HG03520 (cell line): ENCODE data around the gene SCNN1A.

Experiments
- ATAC-seq: cut with Tn5 transposase; IDR thresholded peaks from one replicate; pipeline ENCODE4 v1.9.1; 2021; ENCODE audit warnings: mild to moderate bottlenecking, moderate library complexity; ENCODE audit not compliant: unreplicated experiment

SCNN1A gene

GRCh38 chr12:6369916-6370575 is 5.3 kb downstream of the SCNN1A start:
- no peak for ATAC-seq

GRCh38 chr12:6368906-6369525 is 6.3 kb downstream of the SCNN1A start:
- ATAC-seq: no peak

GRCh38 chr12:6367969-6368892 is 7.1 kb downstream of the SCNN1A start:
- no peak for ATAC-seq

- ATAC-seq: peak; percentile 63
Observed at GRCh38 chr12:6367065-6367968, 8.0 kb downstream of the SCNN1A start.

- no peak for ATAC-seq
Observed at GRCh38 chr12:6364044-6364374, 11.4 kb downstream of the SCNN1A start.

DNA sequence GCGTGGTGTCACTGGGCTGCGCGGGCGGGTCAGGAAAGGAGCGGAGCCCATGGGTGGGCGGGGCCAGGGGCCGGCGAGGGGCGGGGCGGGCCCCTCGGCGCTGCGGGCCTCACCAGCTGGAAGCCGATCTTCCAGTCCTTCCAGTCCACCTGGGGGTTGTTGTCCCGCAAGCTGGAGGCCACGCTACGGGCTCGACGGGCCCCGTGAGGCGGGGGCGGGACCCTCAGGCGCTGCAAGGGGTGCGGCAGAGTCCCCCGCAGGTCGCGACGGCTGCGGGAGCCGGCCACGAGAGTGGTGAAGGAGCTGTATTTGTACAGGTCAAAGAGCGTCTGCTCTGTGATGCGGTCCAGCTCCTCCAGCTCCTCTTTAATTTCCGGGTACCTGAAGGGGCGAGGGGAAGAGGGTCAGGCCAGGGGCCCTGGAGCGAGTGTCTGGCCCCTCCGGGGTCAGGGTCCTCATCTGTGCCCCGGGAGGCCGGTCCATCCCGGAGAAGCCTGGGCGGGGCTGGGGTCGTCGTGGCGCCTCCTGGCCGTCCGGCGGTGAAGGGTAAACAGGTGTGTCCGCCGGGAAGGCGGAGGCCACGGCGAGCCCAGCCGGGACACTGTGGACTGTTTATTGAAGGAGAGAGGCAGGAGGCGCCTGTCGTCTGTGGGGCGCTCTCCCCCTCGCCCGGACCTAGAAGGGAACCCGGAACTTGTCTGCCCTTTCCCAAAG is 11.9 kb downstream of the SCNN1A start:
- no peak for ATAC-seq

GRCh38 chr12:6363010-6363329 is 12.4 kb downstream of the SCNN1A start:
- ATAC-seq: no peak

- no peak for ATAC-seq
Observed at GRCh38 chr12:6362403-6362802, 13.0 kb downstream of the SCNN1A start.

GRCh38 chr12:6361834-6362233 is 13.5 kb downstream of the SCNN1A start:
- no peak for ATAC-seq

GRCh38 chr12:6360578-6361490 is 14.5 kb downstream of the SCNN1A start:
- ATAC-seq: no peak

- ATAC-seq: no peak
Observed at GRCh38 chr12:6360080-6360571, 15.2 kb downstream of the SCNN1A start.

GRCh38 chr12:6358881-6359280 is 16.5 kb downstream of the SCNN1A start:
- no peak for ATAC-seq

DNA sequence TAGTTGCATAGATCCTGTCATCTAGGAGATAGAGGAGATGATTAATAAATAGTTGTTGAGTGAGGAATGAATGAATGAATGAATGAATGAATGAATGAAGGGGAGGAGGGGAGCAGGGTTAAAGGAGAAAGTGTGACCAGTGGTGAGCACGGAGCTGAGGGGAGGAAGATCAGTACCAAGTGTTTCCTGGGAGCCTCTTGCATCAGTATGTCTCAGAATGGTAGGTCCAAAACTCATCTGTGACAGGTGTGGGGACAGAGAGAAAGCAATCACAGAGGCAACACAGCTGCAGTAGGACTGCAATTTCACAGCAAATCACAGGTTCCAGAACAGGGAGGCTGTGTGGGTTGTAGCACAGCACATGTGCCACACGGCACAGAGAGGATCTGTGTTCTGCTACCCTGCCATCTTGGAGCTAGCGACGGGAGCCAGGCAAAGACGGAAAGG is 19.0 kb downstream of the SCNN1A start:
- no peak for ATAC-seq

- ATAC-seq: no peak
Observed at GRCh38 chr12:6355491-6356373, 19.6 kb downstream of the SCNN1A start.

- no peak for ATAC-seq
Observed at GRCh38 chr12:6354495-6355393, 20.6 kb downstream of the SCNN1A start.

GRCh38 chr12:6352193-6353173 is 22.9 kb downstream of the SCNN1A start:
- no peak for ATAC-seq
